Measurements from ENCODE around the gene CMPK2. TPM values are rescaled to one million over a fixed set of nuclear protein-coding genes. Genes with fewer than 3 reads are reported as not detected.

The CMPK2 gene
- total and polyA plus RNA-seq, 9 of the 15 experiments (the other 6 are each of a cell fraction or from before 2014, with no cell fraction given), result 2.6 to 10.5 (median 5.0) TPM

DNA sequence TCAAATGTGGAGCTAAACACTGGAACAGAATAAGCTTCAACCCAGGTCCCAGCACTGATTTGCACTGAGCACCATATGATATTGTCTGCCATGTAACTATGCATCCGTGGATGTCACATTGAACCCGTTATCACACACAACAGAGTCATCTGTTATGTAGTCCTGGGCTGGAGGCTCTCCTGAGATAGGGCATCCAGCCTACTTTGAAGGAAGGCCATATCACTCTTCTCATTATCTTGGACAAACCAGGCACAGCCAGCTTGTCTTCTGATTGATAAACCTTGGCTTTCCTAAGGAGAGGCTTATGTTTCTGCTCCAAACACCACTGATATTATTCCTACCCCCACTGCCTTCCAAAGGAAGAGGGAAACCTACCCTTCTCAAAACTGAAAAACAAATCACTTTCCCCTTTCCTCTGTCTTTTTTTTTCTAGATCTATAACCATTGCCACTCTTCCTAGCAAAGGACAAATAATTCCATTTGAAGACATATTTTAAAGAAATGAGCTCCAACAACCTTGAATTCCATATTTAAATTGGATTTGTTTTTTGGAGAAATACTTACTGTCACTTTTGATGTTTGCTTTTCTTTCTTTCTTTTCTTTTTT lies 28.3 kb upstream of the CMPK2 start (continued):
- TF ChIP-seq HDAC6 (IDR thresholded peaks at IDR 0.05; ENCODE audit: low read depth, low read length) (no peak), TEAD1 (CRISPR knock-in tag; IDR thresholded peaks at IDR 0.05) (peak in 1 of 2 experiments; percentile 96; a peak in 2 of 4 replicates), MTA2 (IDR thresholded peaks at IDR 0.05; ENCODE audit: low read depth) (peak; percentile 100), BMI1 (IDR thresholded peaks at IDR 0.05; ENCODE audit: low read length) (no peak), NCOR1 (IDR thresholded peaks at IDR 0.05) (peak; percentile 100), RBM17 (IDR thresholded peaks at IDR 0.05; ENCODE audit: borderline replicate concordance, low read depth, low read length) (no peak), POLR3G (IDR thresholded peaks at IDR 0.05; ENCODE audit: extremely low read depth, insufficient read length, insufficient replicate concordance) (no peak), NFE2 (IDR thresholded peaks at IDR 0.05; ENCODE audit: low read depth) (peak; percentile 72), ZNF444 (CRISPR knock-in tag; IDR thresholded peaks at IDR 0.05) (0 out of 2 replicates have a peak, but pooled peaks have one; percentile 68), SRF (CRISPR knock-in tag; IDR thresholded peaks at IDR 0.05) (no peak), EP400 (IDR thresholded peaks at IDR 0.05) (peak; percentile 47), ZEB2 (IDR thresholded peaks at IDR 0.05) (peak; percentile 93), SMARCA5 (IDR thresholded peaks at IDR 0.05) (no peak)
- TF ChIP-seq, protein P1, sequence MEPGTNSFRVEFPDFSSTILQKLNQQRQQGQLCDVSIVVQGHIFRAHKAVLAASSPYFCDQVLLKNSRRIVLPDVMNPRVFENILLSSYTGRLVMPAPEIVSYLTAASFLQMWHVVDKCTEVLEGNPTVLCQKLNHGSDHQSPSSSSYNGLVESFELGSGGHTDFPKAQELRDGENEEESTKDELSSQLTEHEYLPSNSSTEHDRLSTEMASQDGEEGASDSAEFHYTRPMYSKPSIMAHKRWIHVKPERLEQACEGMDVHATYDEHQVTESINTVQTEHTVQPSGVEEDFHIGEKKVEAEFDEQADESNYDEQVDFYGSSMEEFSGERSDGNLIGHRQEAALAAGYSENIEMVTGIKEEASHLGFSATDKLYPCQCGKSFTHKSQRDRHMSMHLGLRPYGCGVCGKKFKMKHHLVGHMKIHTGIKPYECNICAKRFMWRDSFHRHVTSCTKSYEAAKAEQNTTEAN (CRISPR knock-in tag; IDR thresholded peaks at IDR 0.05), result no peak
- TF ChIP-seq, protein P2, sequence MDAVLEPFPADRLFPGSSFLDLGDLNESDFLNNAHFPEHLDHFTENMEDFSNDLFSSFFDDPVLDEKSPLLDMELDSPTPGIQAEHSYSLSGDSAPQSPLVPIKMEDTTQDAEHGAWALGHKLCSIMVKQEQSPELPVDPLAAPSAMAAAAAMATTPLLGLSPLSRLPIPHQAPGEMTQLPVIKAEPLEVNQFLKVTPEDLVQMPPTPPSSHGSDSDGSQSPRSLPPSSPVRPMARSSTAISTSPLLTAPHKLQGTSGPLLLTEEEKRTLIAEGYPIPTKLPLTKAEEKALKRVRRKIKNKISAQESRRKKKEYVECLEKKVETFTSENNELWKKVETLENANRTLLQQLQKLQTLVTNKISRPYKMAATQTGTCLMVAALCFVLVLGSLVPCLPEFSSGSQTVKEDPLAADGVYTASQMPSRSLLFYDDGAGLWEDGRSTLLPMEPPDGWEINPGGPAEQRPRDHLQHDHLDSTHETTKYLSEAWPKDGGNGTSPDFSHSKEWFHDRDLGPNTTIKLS (IDR thresholded peaks at IDR 0.05; ENCODE audit: borderline replicate concordance, low read depth), result peak; percentile 57; the same call in 1 of the 2 replicates
- TF ChIP-seq, protein P3, sequence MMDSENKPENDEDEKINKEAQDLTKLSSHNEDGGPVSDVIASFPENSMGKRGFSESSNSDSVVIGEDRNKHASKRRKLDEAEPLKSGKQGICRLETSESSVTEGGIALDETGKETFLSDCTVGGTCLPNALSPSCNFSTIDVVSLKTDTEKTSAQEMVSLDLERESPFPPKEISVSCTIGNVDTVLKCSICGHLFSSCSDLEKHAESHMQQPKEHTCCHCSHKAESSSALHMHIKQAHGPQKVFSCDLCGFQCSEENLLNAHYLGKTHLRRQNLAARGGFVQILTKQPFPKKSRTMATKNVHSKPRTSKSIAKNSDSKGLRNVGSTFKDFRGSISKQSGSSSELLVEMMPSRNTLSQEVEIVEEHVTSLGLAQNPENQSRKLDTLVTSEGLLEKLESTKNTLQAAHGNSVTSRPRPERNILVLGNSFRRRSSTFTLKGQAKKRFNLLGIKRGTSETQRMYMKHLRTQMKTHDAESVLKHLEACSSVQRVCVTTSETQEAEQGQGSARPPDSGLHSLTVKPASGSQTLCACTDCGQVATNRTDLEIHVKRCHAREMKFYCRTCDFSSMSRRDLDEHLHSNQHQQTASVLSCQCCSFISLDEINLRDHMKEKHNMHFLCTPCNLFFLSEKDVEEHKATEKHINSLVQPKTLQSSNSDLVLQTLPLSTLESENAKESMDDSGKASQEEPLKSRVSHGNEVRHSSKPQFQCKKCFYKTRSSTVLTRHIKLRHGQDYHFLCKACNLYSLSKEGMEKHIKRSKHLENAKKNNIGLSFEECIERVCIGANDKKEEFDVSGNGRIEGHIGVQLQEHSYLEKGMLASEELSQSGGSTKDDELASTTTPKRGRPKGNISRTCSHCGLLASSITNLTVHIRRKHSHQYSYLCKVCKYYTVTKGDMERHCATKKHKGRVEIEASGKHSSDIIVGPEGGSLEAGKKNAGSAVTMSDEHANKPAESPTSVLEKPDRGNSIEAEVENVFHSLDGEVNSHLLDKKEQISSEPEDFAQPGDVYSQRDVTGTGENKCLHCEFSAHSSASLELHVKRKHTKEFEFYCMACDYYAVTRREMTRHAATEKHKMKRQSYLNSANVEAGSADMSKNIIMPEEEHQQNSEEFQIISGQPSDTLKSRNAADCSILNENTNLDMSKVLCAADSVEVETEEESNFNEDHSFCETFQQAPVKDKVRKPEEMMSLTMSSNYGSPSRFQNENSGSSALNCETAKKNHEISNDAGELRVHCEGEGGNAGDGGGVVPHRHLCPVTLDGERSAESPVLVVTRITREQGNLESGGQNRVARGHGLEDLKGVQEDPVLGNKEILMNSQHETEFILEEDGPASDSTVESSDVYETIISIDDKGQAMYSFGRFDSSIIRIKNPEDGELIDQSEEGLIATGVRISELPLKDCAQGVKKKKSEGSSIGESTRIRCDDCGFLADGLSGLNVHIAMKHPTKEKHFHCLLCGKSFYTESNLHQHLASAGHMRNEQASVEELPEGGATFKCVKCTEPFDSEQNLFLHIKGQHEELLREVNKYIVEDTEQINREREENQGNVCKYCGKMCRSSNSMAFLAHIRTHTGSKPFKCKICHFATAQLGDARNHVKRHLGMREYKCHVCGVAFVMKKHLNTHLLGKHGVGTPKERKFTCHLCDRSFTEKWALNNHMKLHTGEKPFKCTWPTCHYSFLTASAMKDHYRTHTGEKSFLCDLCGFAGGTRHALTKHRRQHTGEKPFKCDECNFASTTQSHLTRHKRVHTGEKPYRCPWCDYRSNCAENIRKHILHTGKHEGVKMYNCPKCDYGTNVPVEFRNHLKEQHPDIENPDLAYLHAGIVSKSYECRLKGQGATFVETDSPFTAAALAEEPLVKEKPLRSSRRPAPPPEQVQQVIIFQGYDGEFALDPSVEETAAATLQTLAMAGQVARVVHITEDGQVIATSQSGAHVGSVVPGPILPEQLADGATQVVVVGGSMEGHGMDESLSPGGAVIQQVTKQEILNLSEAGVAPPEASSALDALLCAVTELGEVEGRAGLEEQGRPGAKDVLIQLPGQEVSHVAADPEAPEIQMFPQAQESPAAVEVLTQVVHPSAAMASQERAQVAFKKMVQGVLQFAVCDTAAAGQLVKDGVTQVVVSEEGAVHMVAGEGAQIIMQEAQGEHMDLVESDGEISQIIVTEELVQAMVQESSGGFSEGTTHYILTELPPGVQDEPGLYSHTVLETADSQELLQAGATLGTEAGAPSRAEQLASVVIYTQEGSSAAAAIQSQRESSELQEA (IDR thresholded peaks at IDR 0.05; ENCODE audit: low read depth), result no peak
- TF ChIP-seq, protein P4, sequence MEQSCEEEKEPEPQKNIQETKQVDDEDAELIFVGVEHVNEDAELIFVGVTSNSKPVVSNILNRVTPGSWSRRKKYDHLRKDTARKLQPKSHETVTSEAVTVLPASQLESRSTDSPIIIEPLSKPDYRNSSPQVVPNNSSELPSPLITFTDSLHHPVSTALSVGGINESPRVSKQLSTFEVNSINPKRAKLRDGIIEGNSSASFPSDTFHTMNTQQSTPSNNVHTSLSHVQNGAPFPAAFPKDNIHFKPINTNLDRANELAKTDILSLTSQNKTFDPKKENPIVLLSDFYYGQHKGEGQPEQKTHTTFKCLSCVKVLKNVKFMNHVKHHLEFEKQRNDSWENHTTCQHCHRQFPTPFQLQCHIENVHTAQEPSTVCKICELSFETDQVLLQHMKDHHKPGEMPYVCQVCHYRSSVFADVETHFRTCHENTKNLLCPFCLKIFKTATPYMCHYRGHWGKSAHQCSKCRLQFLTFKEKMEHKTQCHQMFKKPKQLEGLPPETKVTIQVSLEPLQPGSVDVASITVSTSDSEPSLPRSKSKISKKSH (CRISPR knock-in tag; IDR thresholded peaks at IDR 0.05), result no peak

Measured in K562 (cell line).